KOPT-K1 (cell line): ENCODE data around the gene FAM217A.
"Not testable (repeated sequence)": the region's sequence is repeated elsewhere in the genome, so short reads cannot be mapped to it uniquely, and the experiment has no call there.

Experiments
- H3K27ac ChIP-seq: fragments of 200-600 bp; sonication (generic); 2 replicates; pipeline ENCODE4 v1.5.1; 2016; ENCODE audit warnings: antibody characterized with exemption, mild to moderate bottlenecking, low read depth, low read length; ENCODE audit not compliant: poor library complexity, severe bottlenecking
- H3K36me3 ChIP-seq: fragments of 200-600 bp; sonication (generic); 2 replicates; pipeline ENCODE4 v1.5.1; 2017; ENCODE audit warnings: antibody characterized with exemption, mild to moderate bottlenecking, low read length, moderate library complexity; ENCODE audit not compliant: insufficient read depth
- H3K9me3 ChIP-seq: fragments of 200-600 bp; sonication (generic); 2 replicates; pipeline ENCODE4 v1.5.1; 2017; ENCODE audit warnings: antibody characterized with exemption, low read length, mild to moderate bottlenecking; ENCODE audit not compliant: insufficient read depth, poor library complexity, severe bottlenecking

The FAM217A gene

DNA sequence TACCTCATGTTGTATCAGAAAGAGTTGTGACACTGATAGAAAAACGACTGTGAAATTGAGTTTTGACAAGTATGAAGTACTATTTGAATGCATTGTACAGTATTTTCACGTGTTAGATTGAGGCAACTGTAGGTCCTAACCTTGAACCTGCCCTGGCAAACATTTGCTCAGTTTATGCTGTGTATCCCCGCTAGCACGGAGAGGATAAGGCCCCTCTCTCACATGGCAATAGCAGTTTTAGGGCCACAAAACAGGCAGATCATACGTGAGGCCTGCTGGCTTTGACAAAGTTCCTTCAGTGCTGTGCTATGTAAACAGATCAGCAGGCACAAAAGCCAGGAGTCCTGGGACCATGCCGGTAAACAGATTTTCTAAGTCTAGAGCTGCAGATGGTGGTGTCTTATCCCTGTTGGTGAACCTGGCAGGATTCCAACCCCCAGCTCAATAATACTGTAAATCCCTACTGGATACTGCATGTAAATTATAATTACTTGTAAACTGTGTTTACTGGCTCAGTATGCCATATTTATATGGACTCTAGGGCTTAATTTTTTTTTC, 23.8 kb upstream of the FAM217A start:
- no peaks in the 10 kb centered on the region for H3K9me3 ChIP-seq
- no peaks in the 10 kb centered on the region for H3K36me3 ChIP-seq
- no peak overlapping the region for H3K27ac ChIP-seq

- Histone ChIP-seq H3K9me3 (no peaks in the 10 kb centered on the region), H3K36me3 (no peaks in the 10 kb centered on the region), H3K27ac (no peak overlapping the region)
Measured at GRCh38 chr6:4101298-4101697, 22.4 kb upstream of the FAM217A start.

GRCh38 chr6:4100655-4101054, 21.7 kb upstream of the FAM217A start:
- H3K27ac ChIP-seq: no peak overlapping the region
- no peaks in the 10 kb centered on the region for H3K9me3 ChIP-seq
- H3K36me3 ChIP-seq: no peaks in the 10 kb centered on the region

DNA sequence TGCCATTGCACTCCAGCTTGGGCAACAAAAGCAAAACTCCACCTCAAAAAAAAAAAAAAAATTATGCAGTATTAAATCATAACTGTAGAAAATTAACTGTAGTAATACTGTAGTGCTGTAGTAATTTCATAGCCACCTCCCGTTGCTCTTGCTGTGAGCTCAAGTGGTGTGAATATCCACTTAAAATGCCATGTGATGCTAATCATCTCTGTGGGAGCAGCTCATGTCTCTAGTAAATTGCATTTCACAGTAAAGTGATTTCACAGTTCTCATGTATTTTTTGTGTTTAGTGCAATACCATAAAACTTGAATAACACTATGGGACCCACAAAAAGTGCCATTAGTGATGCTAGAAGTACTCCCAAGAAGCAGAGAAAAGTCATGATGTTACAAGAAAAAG, 14.4 kb upstream of the FAM217A start:
- Histone ChIP-seq H3K27ac (no peak overlapping the region), H3K9me3 (no peaks in the 10 kb centered on the region), H3K36me3 (no peaks in the 10 kb centered on the region)

GRCh38 chr6:4091941-4092340, 13.0 kb upstream of the FAM217A start:
- H3K27ac ChIP-seq: no peak overlapping the region
- no peaks in the 10 kb centered on the region for H3K9me3 ChIP-seq
- no peaks in the 10 kb centered on the region for H3K36me3 ChIP-seq

GRCh38 chr6:4090043-4090442, 11.1 kb upstream of the FAM217A start:
- H3K9me3 ChIP-seq, H3K27ac ChIP-seq, H3K36me3 ChIP-seq: not testable (repeated sequence)

- Histone ChIP-seq H3K27ac (no peak overlapping the region), H3K36me3 (no peaks in the 10 kb centered on the region), H3K9me3 (no peaks in the 10 kb centered on the region)
Measured at GRCh38 chr6:4088704-4089103, 9.8 kb upstream of the FAM217A start.

DNA sequence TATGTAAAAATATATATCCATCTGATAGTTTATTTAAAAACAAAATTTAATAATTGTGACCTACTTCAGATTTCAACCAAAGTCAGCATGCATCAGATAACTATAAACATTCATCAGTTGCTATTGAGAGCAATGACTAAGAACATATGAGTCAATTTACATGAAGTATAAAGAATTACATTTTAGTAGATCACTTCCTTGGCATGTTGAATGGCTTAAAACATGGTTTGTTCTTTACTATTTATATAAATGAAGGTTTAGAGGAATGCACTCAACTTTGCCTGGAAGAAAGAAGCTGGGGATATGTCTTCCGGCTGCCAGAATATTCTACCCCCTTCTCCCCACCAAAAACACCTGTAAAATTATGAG, 6.4 kb upstream of the FAM217A start:
- H3K27ac ChIP-seq: no peak overlapping the region
- H3K36me3 ChIP-seq: no peaks in the 10 kb centered on the region
- H3K9me3 ChIP-seq: no peaks in the 10 kb centered on the region

- H3K36me3 ChIP-seq: no peaks in the 10 kb centered on the region
- no peak overlapping the region for H3K27ac ChIP-seq
- H3K9me3 ChIP-seq: no peaks in the 10 kb centered on the region
Measured at GRCh38 chr6:4084444-4085331, 5.8 kb upstream of the FAM217A start.

GRCh38 chr6:4074478-4075235, 4.3 kb downstream of the FAM217A start:
- no peak overlapping the region for H3K27ac ChIP-seq
- H3K9me3 ChIP-seq: no peaks in the 10 kb centered on the region
- H3K36me3 ChIP-seq: no peaks in the 10 kb centered on the region

DNA sequence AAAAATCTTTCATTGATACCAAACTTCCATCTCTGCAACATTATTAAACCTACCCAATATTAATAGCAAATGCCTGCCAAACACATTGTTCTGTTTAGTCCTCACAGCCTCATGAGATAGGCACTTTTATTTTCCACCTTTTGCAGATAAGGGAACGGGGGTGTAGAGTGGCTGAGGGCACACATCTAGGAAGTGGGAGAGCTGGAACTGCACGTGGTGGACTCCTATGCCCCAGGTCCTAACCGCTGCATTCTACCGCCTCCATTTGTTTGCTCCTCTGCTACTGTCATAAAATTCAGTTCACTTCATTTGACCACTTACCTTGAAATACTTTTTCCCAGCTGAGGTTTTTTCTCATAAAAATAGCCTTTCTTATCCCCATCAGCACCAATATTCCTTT, 7.6 kb downstream of the FAM217A start:
- Histone ChIP-seq H3K36me3 (no peaks in the 10 kb centered on the region), H3K27ac (no peak overlapping the region), H3K9me3 (no peaks in the 10 kb centered on the region)

- H3K27ac ChIP-seq: no peak overlapping the region
Measured at GRCh38 chr6:4069199-4069598, 9.7 kb downstream of the FAM217A start.

DNA sequence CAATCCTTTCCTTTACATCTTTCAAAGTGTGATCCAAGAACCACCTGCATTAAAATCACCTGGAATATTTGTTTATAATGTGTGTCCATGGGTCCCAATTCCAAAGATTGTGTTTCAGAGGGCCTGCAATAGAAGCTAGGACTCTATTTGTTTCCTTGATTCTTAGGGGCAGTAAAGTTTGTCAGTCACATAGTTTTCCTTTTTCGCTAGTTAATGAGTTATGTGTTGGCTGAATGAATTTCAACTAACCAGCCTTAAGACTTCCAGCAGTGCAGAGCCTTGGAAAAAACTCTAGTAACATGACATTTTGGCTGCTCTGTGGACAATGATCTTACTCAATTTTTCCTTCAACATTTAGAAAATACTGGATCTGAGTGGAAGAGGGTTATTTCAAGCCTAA, 11.3 kb downstream of the FAM217A start:
- Histone ChIP-seq H3K9me3 (no peaks in the 10 kb centered on the region), H3K36me3 (peaks cover 36% of the 10 kb centered on the region), H3K27ac (no peak overlapping the region)

More at GRCh38 chr6:4069199-4069598, 9.7 kb downstream of the FAM217A start:
- peaks cover 21% of the 10 kb centered on the region for H3K36me3 ChIP-seq
- H3K9me3 ChIP-seq: no peaks in the 10 kb centered on the region

- Histone ChIP-seq H3K9me3 (no peaks in the 10 kb centered on the region), H3K36me3 (peaks cover 51% of the 10 kb centered on the region), H3K27ac (no peak overlapping the region)
Measured at GRCh38 chr6:4066029-4066755, 12.7 kb downstream of the FAM217A start.
